GM21723 (cell line): ENCODE measurements around the gene MAEA.

Source experiments
- ATAC-seq: cut with Tn5 transposase; IDR thresholded peaks from one replicate; pipeline ENCODE4 v1.9.1; 2021; ENCODE audit warnings: mild to moderate bottlenecking, moderate library complexity; ENCODE audit not compliant: unreplicated experiment

The MAEA gene

GRCh38 chr4:1349359-1350168, 59.9 kb downstream of the MAEA start:
- no peak for ATAC-seq

GRCh38 chr4:1350169-1350520, 60.5 kb downstream of the MAEA start:
- no peak for ATAC-seq

- ATAC-seq = no peak
These were observed 62.3 kb downstream of the MAEA start for GRCh38 chr4:1351854-1352566.

- ATAC-seq = no peak
These were observed 62.8 kb downstream of the MAEA start for GRCh38 chr4:1352567-1352900.

GRCh38 chr4:1353186-1354055, 63.7 kb downstream of the MAEA start:
- no peak for ATAC-seq

- ATAC-seq = no peak
These were observed 64.7 kb downstream of the MAEA start for GRCh38 chr4:1354136-1354982.

GRCh38 chr4:1354983-1355275, 65.2 kb downstream of the MAEA start:
- no peak for ATAC-seq

- no peak for ATAC-seq
These were observed 65.7 kb downstream of the MAEA start for GRCh38 chr4:1355378-1355777.

- no peak for ATAC-seq
These were observed 66.7 kb downstream of the MAEA start for GRCh38 chr4:1356181-1356998.

- ATAC-seq = no peak
These were observed 67.9 kb downstream of the MAEA start for GRCh38 chr4:1357356-1358248.

GRCh38 chr4:1358421-1359143, 68.9 kb downstream of the MAEA start:
- ATAC-seq = no peak

GRCh38 chr4:1359144-1359501, 69.4 kb downstream of the MAEA start:
- ATAC-seq = no peak

- ATAC-seq = no peak
These were observed 70.3 kb downstream of the MAEA start for GRCh38 chr4:1359976-1360375.

GRCh38 chr4:1360423-1361283, 71.0 kb downstream of the MAEA start:
- no peak for ATAC-seq

- no peak for ATAC-seq
These were observed 71.7 kb downstream of the MAEA start for GRCh38 chr4:1361431-1361830.

- ATAC-seq = no peak
These were observed 72.4 kb downstream of the MAEA start for GRCh38 chr4:1362046-1362445.

GRCh38 chr4:1362521-1362920, 72.8 kb downstream of the MAEA start:
- no peak for ATAC-seq

GRCh38 chr4:1363513-1363912, 73.8 kb downstream of the MAEA start:
- no peak for ATAC-seq
